OCI-LY3 (cell line): Measurements from ENCODE around the gene P3H2.

Experiments used
- CTCF ChIP-seq: fragments of 200-600, 300-600 bp; sonication (generic); IDR thresholded peaks from 2 replicates; pipeline ENCODE4 v1.5.1; 2014; ENCODE audit warnings: antibody characterized with exemption, low read length, low read depth
- EZH2phosphoT487 ChIP-seq: fragments of 200-600 bp; shearing (Covaris generic); IDR thresholded peaks from 2 replicates; pipeline ENCODE4 v1.6.1; 2018; ENCODE audit warnings: antibody characterized with exemption, mixed run types, low read depth

DNA sequence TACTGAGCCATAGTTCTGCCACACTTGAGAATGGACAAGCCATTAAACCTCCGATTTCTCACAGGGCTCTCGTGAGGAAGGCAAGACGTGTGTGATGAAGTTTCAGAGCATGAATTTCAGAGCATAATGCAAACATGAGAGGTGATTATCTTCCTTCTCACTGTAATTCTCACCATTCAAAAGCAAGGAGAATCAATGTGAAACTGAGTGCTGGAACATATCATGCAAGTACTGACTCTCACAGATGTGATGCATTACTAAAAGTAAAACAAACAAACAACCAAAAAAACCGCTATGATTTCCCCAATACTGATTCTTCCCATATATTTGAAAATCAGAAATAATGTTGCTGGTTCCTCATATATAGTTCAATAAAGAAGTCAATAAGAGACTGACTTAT, 23.7 kb downstream of the P3H2 start:
- TF ChIP-seq CTCF (no peak), EZH2phosphoT487 (no peak)
